ENCODE data around the gene SLC9B1.

SLC9B1 gene

GRCh38 chr4:103036169-103036568 lies 16.7 kb upstream of the SLC9B1 start:
- H3F3A ChIP-seq (ENCODE audit: insufficient read depth): no peaks in the 10 kb centered on the region
- H3K27me3 ChIP-seq (ENCODE audit: low read length): no peaks in the 10 kb centered on the region
- no peak overlapping the region for H3K9ac ChIP-seq (ENCODE audit: low read length)
- TF ChIP-seq EZH2phosphoT487 (conservative IDR thresholded peaks at IDR 0.05; ENCODE audit: low read length) (no peak), CTCF (IDR thresholded peaks at IDR 0.05; ENCODE audit: insufficient read depth, low read length, poor library complexity, severe bottlenecking) (no peak)
- no peak overlapping the region for H3K4me3 ChIP-seq (ENCODE audit: insufficient read depth, low read length, poor library complexity, severe bottlenecking)
- no peak overlapping the region for H3K4me2 ChIP-seq (ENCODE audit: low read depth, low read length, poor library complexity, severe bottlenecking)
- no peak overlapping the region for H3K27ac ChIP-seq (ENCODE audit: low read depth, low read length)
- H3K9me2 ChIP-seq (replicated peaks; ENCODE audit: insufficient read depth, low read length): no peaks in the 10 kb centered on the region
- no peaks in the 10 kb centered on the region for H3K79me2 ChIP-seq (ENCODE audit: insufficient read depth, low read length)
- no peaks in the 10 kb centered on the region for H3K36me3 ChIP-seq (ENCODE audit: low read length)
- H3K9me3 ChIP-seq (ENCODE audit: insufficient read depth, low read length): no peaks in the 10 kb centered on the region
- no peaks in the 10 kb centered on the region for H4K20me1 ChIP-seq (ENCODE audit: low read depth, low read length)
- no peak overlapping the region for H2AFZ ChIP-seq (ENCODE audit: low read depth, low read length, severe bottlenecking)

GRCh38 chr4:103032574-103032973 lies 13.1 kb upstream of the SLC9B1 start:
- H3K27me3 ChIP-seq (ENCODE audit: low read length): no peaks in the 10 kb centered on the region
- no peak overlapping the region for H3K27ac ChIP-seq (ENCODE audit: low read depth, low read length)
- H3K9me2 ChIP-seq (replicated peaks; ENCODE audit: insufficient read depth, low read length): no peaks in the 10 kb centered on the region
- no peaks in the 10 kb centered on the region for H3K36me3 ChIP-seq (ENCODE audit: low read length)
- no peak for TF ChIP-seq EZH2phosphoT487 (conservative IDR thresholded peaks at IDR 0.05; ENCODE audit: low read length)
- no peak for TF ChIP-seq CTCF (IDR thresholded peaks at IDR 0.05; ENCODE audit: insufficient read depth, low read length, poor library complexity, severe bottlenecking)
- H4K20me1 ChIP-seq (ENCODE audit: low read depth, low read length): no peaks in the 10 kb centered on the region
- H3K79me2 ChIP-seq (ENCODE audit: insufficient read depth, low read length): no peaks in the 10 kb centered on the region
- H3F3A ChIP-seq (ENCODE audit: insufficient read depth): no peaks in the 10 kb centered on the region
- no peak overlapping the region for H3K9ac ChIP-seq (ENCODE audit: low read length)
- no peak overlapping the region for H3K4me3 ChIP-seq (ENCODE audit: insufficient read depth, low read length, poor library complexity, severe bottlenecking)
- no peaks in the 10 kb centered on the region for H3K9me3 ChIP-seq (ENCODE audit: insufficient read depth, low read length)
- no peak overlapping the region for H2AFZ ChIP-seq (ENCODE audit: low read depth, low read length, severe bottlenecking)
- no peak overlapping the region for H3K4me2 ChIP-seq (ENCODE audit: low read depth, low read length, poor library complexity, severe bottlenecking)

GRCh38 chr4:103030791-103031190 lies 11.3 kb upstream of the SLC9B1 start:
- Histone ChIP-seq H3K27me3 (ENCODE audit: low read length) (no peaks in the 10 kb centered on the region), H3K4me2 (ENCODE audit: low read depth, low read length, poor library complexity, severe bottlenecking) (no peak overlapping the region), H3K36me3 (ENCODE audit: low read length) (no peaks in the 10 kb centered on the region), H3K9ac (ENCODE audit: low read length) (no peak overlapping the region), H3K4me3 (ENCODE audit: insufficient read depth, low read length, poor library complexity, severe bottlenecking) (no peak overlapping the region), H3K9me2 (replicated peaks; ENCODE audit: insufficient read depth, low read length) (no peaks in the 10 kb centered on the region), H3F3A (ENCODE audit: insufficient read depth) (no peaks in the 10 kb centered on the region), H2AFZ (ENCODE audit: low read depth, low read length, severe bottlenecking) (no peak overlapping the region), H3K9me3 (ENCODE audit: insufficient read depth, low read length) (no peaks in the 10 kb centered on the region), H3K27ac (ENCODE audit: low read depth, low read length) (no peak overlapping the region), H4K20me1 (ENCODE audit: low read depth, low read length) (no peaks in the 10 kb centered on the region), H3K79me2 (ENCODE audit: insufficient read depth, low read length) (no peaks in the 10 kb centered on the region)
- TF ChIP-seq CTCF (IDR thresholded peaks at IDR 0.05; ENCODE audit: insufficient read depth, low read length, poor library complexity, severe bottlenecking) (no peak), EZH2phosphoT487 (conservative IDR thresholded peaks at IDR 0.05; ENCODE audit: low read length) (no peak)
